Measurements from ENCODE around the gene ZNF775.

Gene ZNF775

DNA sequence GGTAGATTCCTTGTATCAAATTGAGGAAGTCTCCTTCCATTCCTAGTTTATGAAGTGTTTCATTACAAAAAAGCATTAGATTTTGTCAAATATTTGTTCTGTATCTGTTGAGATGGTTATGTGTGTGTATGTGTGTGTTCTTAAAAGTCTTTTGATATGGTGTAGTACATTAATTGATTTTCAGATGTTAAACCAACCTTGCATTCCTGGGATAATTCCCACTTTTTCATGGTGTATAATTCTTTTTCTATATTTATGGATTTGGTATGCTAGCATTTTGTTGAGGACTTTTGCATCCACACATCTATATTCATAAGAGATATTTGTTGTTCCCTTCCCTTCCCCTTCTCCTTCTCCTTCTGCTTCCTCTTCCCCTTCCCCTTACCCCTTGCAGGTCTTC is 62.4 kb downstream of the ZNF775 start:
- DNase-seq (ENCODE audit: low read depth), result no peak

GRCh38 chr7:150442811-150443210 is 63.7 kb downstream of the ZNF775 start:
- DNase-seq (ENCODE audit: low read depth), result no peak

DNA sequence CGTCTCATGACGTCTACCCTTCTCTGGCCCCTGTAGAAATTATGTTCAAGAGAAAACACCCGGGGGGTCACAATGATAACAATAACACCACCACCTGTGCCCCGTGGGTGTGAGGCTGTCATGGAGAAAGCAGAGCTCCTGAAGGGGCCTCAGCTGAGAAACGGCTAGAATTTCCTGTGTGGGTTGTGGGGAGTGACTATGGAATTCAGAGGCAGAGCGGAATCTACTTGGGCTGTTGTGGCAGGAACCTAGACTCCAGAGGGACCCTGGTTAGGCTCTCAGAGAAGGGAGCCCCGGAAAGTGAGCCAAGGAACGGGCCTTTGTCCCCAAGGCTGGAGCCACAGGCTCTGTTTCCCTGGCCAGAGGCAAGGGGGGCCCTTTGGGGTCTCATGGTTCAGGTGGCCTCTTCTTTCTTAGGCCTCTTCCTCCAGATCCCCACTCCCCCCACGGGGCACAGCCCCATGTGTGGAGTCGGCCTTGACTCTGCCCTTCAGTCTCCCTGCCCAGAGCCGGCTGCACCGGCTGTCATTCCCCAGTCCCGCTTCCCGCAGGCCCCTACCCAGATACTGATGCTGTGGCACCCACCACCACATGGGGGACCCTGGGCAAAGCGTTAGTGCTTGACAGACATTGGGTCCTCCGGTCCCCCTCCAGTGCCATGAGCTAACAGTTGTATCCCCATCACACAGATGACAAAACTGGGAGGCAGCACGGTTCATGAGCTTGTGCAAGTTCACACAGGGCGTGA is 64.8 kb downstream of the ZNF775 start:
- DNase-seq (ENCODE audit: low read depth), result no peak

- no peak for DNase-seq (ENCODE audit: low read depth)
Measured at GRCh38 chr7:150444674-150445365, 65.7 kb downstream of the ZNF775 start.

DNA sequence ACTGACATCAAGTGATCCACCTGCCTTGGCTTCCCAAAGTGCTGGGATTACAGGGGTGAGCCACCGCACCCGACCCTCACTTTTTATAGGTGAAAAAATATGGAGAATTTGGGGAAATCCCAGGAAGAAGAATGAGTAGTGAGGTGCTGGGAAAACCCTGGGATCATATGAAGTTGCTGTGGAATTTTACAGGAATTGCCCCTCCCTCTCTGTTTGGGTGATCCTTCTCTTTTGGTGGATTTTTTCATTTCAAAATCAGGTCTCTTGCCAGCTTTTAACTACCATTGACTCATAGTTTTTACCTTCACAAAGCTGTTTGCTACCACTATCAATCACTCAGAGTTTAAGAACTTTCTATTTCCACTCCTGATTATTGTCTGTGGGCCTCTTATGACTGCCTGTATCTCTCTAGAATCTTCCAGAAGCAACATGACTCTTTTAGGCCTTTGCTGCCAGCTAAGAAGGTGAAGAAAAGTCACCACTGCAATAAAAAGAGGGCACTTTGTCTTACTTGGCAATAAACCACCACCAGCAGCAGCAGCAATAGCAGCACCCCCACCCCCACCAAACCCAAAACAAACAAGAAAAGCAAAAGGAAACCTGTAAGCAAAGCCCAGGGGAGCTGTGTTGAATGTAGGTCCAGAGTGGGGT is 67.3 kb downstream of the ZNF775 start:
- DNase-seq (ENCODE audit: low read depth), result no peak

Data from fibroblast of the conjunctiva (primary cell).